HFF-Myc (cell line): ENCODE results near the gene TTC8.
"Not testable (repeated sequence)": the region's sequence is repeated elsewhere in the genome, so short reads cannot be mapped to it uniquely, and the experiment has no call there.

Source experiments
- DNase-seq: peaks from one replicate; pipeline ENCODE4 v3.0.0-alpha.2; 2011; ENCODE audit warnings: low read depth; ENCODE audit errors: extremely low read depth
- H3K4me3 ChIP-seq: replicated peaks from 2 replicates; pipeline ENCODE4 v1.5.1; 2011; ENCODE audit warnings: low read depth, mild to moderate bottlenecking, control low read depth, low read length
- CTCF ChIP-seq: IDR thresholded peaks from 2 replicates; pipeline ENCODE4 v1.5.1; 2012; ENCODE audit warnings: mild to moderate bottlenecking, low read depth, low read length, control low read depth; ENCODE audit errors: missing control alignments

The TTC8 gene

DNA sequence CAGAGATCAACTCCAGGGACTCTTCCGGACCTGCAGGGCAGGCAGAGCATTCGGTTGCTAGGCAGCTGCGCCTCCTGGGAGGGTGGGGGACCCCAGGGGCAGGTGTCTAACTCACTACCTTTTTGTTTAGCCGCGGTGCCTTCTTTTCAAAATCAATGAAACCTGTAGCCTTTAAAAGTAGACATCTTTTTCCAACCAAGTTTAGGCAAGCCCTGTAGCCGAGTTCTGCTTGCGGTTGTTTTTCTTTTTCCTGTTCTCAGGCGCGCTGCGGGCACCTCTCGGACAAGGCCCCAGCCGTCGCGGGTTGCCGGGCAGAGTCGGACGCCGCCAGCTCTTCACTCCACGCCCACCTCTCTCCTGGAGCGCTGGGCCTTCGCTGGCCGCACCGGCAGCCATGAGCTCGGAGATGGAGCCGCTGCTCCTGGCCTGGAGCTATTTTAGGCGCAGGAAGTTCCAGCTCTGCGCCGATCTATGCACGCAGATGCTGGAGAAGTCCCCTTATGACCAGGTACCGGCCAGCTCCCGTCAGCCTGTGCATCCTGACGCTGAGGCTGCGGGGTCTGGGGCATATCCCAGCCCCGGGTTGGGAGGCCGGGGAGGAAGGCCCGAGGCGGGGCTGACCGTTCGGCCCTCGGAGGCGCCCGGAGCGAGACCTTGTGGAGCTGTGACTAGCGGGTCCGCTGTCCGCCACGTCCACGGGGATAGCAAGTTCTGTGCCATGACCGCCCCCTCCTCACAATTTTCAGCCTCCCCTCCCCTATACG, at the start of gene TTC8:
TSS of gene TTC8 (plus strand) at position 338 of the 764 bp plus-strand sequence. CDS start at position 395, 57 bp downstream.
- peak within 1 kb of the TSS; percentile 72 for H3K4me3 ChIP-seq
- no peak for TF ChIP-seq CTCF
- DNase-seq = peak; percentile 53

DNA sequence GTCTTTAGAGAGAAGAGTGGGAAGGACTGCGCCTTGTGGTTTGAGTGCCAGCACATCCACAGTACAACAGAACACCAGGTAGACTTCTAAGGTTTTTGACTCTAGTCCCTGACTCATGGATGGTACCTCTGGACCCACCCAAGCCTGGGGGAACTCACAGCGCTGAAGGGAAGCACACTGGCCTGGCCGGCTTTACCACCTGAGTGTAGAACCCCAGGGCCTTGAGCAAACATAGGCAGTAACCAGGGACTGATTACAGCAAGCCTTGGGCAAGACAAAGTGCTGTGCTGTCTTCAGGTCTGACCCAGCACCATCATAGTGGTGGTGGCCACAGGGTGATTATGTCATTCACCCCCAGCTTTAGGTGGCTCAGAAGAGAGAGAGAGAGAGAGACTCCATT, 48.9 kb upstream of the TTC8 start:
- DNase-seq = no peak
- no peak overlapping the region for H3K4me3 ChIP-seq
- TF ChIP-seq CTCF = no peak

DNA sequence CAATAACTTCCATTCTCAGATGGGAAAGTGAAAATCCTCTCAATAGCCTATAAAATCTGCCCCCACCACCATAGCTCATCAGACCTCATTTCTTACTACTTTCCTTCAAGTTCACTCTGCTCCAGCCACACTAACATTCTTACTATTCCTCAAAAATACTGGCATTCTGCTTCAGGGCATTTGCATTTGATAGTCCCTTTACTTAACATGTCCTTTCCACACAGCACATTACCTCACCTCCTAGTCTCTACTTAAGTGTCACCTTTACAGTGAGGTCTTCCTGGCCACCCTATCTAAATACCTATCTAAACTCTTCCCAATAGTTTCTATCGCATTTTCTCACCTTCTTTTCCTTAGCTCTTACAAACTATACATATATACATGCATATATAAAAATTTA, 38.5 kb upstream of the TTC8 start:
- TF ChIP-seq CTCF = no peak
- DNase-seq = no peak
- no peak overlapping the region for H3K4me3 ChIP-seq

DNA sequence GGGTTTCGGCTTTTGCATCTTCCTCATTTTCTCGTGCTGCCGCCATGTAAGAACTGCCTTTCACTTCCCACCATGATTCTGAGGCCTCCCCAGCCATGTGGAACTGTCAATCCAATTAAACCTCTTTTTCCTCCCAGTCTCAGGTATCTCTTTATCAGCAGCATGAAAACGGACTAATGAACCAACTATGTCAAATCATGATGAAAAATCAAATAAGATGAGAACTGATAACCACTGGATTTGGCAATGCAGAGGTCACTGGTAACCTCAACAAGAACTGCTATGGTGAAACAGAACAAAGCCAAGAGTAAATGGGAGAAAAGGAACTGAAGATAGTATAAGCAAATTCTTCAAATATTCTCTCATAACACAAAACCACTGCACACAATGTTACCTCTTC, 37.7 kb upstream of the TTC8 start:
- DNase-seq = no peak
- no peak for TF ChIP-seq CTCF
- H3K4me3 ChIP-seq = no peak overlapping the region

DNA sequence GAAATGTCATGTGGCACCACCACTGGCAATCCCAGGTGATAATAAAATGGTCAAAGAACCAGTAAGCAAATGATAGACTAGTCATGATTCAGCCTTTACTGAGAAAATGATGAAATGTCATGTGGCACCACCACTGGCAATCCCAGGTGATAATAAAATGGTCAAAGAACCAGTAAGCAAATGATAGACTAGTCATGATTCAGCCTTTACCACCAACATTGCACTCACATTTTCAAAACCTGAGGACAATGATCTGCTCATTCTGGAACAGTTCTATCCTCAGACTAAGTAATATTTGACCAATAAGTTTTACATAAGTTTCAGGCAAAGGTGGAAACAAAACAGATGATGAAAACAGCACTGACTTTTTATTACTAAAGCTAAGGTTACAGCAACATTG, 34.9 kb upstream of the TTC8 start:
- not testable (repeated sequence) for DNase-seq, H3K4me3 ChIP-seq

DNA sequence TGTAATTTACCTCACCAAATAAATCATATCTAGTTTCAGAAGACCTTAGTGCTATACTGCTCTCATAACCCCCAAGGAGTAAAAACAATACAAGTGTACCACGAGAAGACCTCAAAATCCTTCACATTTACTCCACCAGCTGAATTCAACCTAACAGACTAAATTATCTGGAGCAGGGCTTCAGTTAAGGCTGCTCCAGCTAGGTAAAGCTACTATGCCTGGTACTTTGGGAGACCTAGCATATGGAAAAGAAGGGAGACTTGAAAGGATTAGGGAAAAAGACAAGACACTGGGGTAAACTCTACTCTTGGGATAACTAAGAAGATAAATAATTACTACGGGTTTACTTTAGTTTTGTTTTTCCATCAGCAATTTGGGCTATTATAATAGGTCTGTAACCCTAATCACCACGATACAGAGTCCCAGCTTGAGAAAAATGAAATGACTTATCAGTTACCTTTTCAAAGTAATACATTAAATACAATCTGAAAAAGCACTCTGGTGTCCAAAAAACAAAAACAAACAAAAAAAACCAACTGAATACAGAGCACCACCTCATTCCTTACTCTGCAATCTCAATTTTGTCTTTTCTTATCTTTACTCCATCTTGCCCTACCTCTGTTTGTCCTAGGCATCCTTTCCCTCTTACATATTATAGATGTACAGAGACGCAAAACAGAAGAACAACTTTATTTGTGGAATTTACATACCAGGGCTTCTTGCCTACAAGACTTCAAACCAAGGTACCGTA, 33.8 kb upstream of the TTC8 start:
- H3K4me3 ChIP-seq = peak overlapping the region; percentile 22
- DNase-seq = no peak
- no peak for TF ChIP-seq CTCF

GRCh38 chr14:88791252-88791621, 33.2 kb upstream of the TTC8 start:
- peak overlapping the region; percentile 66 for H3K4me3 ChIP-seq
- no peak for DNase-seq
- no peak for TF ChIP-seq CTCF
